HG03159 (cell line): ENCODE results near the gene CAPN8.

ENCODE experiments used
- ATAC-seq: cut with Tn5 transposase; IDR thresholded peaks from one replicate; pipeline ENCODE4 v1.9.1; 2021; ENCODE audit warnings: mild to moderate bottlenecking, moderate library complexity; ENCODE audit not compliant: unreplicated experiment

CAPN8 gene

DNA sequence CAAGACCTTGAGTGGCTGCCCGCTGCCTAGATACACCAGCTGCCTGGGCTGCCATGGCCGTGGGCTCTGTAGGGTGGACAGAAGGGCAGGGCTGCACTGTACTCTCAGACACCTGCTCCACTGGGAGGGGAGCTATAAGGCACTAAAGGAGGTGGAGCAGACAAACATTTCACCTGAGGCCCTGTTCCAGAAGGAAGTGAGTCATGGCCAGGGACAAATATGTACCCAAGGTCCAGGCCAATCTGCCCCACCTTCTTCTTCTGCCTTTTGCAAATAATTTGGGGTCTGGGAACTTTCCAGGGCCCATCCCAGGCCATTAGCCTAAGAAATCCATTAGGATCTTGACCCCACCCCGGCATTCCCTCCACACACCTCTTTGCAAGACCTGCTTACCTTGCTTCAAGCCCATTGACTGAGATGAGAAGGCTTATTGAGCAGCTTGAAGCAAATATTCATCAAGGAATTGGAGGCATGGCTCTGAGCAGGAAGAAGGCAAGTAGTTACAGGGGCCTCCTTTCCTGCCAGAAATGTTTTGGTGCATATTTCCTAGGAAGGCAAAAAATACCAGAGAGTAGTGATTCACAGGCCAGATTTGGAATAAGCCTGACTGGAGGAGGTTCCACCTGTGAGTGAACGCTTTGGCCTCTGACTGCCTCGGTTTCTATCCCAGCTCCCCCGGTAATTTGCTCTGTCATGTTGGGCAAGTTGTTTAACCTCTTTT lies at the start of gene CAPN8:
CAPN8 (minus strand) TSS at position 110 of the 721 bp plus-strand sequence; CDS start at position 55, 55 bp downstream.
- ATAC-seq = no peak

- ATAC-seq = no peak
These were observed 49.5 kb upstream of the CAPN8 start for GRCh38 chr1:223714849-223715603.

DNA sequence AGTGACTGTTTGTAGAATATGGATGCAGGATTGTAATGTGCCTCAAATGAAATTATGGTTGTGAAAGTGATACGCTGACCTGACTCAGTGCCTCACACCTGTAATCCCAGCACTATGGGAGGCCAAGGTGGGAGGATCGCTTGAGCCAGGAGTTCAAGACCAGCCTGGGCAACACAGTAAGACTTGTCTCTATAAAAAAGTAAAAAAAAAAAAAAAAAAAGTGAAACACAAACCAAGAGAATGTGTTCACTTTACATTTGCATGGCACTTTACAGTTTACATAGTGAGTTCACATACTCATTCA lies 48.9 kb upstream of the CAPN8 start:
- ATAC-seq = no peak

DNA sequence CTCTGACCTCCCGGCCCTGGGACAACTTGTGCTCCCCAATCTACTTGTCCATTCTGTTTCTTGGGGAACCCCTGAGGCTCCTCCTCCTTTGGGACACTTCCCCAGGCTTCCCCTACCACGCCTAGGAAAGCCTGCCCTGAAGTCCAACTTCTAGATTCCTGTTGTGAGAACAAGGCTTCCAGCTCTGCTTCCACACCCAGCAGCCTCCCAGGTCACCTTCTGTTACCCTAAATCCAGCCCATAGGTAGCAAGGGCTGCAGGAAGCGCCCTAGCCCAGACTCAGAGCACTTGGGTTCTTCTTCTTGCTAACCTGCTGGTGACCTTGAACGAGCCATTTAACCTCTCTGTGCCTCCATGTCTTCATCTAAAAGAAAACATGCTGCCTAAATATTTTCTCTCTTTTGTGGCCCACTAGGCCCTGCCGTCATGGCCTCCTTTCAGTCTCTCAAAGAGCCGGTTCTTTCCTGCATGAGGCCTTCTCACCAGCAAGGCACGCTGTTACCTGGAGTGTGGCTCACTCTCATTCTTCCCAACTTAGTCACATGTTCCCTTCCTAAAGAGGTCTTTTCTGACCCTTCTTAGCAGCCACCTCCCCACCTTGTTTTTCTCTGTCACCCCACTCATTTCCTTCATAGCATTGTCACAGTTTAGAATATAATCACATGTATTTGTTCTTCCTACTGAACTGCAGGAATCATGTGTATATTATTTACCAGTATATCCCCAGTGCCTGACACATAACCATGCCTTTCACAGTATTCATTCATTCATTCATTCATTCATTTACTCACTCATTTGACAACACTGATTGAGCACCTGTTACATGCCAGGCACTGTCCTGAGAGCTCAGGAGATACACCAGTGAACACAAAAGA lies 48.3 kb upstream of the CAPN8 start:
- no peak for ATAC-seq

DNA sequence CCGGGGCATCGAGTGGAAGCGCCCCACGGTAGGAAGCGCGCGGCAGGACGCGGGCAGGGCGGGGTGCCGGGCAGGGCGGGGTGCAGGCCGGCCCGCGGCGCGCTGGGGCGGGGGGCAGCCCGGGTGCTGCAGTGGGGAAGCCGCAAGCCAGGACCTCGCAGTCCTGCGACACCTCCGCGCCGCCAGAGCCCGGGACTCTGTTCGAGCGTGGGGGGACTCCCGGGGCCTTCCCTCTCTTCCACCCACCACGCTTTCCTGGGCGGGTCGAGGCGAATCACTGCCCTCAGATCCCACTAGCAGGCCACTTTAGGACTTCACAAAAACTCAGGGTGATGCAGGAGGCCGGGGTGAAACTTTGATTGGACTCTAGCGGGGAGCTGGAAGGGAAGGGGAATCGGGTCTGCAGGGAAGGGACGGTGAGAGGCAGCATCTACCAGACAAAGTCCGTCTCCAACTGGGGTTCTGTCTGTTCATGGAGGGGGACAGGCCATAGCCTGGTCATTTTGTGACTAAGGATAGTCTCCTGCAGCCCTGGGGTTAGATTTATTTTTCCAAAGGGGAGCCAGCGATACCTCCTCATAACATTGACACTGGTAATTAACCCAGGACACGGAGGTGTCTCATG lies 47.5 kb upstream of the CAPN8 start:
- peak; percentile 31 for ATAC-seq

- peak; percentile 54 for ATAC-seq
These were observed 46.8 kb upstream of the CAPN8 start, which contains the start of gene CAPN2 for GRCh38 chr1:223712194-223712849. Gene CAPN2, plus strand, starts transcription at chr1:223712539. Its CDS starts 102 bp downstream, at chr1:223712641.

GRCh38 chr1:223711747-223712193 lies 46.3 kb upstream of the CAPN8 start:
- no peak for ATAC-seq

GRCh38 chr1:223711173-223711572 lies 45.7 kb upstream of the CAPN8 start:
- no peak for ATAC-seq

DNA sequence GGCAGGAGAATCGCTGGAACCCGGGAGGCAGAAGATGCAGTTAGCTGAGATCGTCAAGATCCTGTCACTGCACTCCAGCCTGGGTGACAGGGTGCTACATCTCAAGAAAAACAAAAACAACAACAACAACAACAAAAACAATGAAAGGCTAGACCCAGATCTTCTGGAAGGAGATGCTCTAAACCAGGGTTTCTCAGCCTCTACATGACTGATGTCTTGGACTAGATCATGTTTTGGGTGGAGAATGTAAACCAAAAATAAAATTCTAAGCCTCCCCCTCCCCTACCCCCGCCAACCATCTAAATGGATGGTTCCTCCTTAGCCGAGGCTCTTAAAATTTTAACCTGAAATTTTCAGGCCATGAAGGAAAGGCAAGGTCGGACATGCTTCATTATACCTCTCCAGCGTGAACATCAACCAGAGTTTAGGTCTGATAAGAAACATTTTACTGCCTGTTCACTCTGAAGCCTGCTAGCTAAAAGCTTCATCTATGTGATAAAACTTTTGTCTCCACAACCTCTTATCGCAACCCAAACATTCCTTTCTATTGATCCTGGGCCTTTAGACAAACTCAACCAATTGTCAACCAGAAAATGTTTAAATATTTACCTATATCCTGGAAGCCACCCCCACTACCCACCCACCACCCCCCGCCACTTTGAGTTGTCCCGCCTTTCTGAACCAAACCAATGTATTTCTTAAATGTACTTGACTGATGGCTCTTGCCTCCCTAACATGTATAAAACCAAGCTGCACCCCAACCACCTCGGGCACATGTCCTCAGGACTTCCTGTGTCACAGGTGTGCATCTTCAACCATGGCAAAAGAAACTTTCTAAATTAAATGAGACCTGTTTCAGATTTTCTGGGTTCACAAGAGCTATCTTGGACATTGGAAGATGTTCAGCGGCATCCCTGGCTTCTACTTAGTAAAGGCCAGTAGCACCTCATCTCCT lies 45.0 kb upstream of the CAPN8 start:
- ATAC-seq = no peak

DNA sequence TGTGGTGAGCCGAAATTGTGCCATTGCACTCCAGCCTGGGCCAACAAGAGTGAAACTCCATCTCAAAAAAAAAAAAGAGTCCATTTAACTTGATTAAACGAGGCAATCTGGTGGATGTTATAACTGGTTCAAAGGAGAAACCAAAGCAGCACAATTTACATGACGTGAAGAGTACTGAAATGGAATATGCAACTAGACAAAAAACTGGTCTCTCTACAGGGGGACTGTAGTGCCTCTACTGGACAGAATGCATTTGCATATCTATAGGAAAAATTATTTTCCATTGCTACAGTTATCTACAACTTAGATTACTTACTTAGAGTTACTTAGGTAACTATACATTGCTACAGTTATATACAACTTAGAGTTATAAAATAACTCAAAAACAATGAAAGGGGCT lies 44.1 kb upstream of the CAPN8 start:
- no peak for ATAC-seq

GRCh38 chr1:223708651-223709268 lies 43.3 kb upstream of the CAPN8 start:
- no peak for ATAC-seq

DNA sequence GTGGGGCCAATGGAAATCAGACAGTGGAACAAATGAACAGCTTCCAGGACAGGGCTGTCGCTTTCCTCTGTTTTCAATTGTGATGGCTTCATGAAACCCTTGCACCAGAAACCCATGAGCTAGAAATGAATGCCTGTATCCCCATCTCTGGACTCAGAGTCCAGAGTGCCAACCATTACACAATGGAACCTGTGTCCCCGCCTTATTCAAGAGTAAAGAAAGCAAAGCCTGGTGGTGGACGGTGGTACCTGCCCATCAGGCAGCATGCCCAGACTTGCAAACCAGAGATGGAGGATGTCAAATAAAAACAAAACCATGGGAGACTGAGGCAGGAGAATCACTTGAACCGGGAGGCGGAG lies 42.5 kb upstream of the CAPN8 start:
- no peak for ATAC-seq

GRCh38 chr1:223707256-223708000 lies 41.9 kb upstream of the CAPN8 start:
- ATAC-seq = no peak

DNA sequence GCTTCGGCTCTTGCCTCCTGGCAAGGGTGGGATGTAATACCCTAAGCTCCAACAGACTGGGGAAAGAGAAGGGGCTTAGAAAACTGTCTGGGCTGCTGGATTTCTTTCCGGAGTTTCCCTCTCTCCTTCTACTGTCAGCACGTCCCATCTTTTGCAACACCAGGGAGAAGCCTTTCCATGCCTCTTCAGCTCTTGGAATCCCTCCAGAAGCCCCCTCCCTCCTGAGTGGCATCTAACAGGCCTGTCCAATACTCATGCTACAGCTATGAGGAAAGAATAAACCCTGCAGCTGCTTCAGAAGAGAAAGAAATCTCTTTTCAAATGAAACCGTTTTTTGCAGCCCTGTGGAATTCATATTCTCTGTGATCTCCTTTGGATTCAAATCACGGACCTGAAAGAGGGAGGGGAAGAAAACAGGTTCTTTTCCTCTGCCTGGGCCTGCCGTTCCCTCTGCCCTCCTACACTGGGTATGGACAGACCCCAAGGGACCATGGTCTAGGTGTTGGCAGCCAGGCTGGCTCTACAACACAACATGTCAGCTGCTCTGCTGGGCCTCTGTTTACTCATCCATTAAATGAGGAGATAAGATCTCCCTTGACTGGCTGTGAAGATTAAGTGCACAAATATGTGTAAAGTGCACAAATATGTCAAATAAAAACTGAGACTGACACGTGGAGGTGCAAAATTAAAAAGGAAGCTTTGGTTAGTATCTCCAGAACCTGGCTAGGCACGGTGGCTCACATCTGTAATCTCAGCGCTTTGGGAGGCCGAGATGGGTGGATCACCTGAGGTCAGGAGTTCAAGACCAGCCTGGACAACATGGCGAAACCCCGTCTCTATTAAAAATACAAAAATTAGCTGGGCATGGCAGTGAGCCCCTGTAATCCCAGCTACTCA lies 40.8 kb upstream of the CAPN8 start:
- ATAC-seq = no peak

DNA sequence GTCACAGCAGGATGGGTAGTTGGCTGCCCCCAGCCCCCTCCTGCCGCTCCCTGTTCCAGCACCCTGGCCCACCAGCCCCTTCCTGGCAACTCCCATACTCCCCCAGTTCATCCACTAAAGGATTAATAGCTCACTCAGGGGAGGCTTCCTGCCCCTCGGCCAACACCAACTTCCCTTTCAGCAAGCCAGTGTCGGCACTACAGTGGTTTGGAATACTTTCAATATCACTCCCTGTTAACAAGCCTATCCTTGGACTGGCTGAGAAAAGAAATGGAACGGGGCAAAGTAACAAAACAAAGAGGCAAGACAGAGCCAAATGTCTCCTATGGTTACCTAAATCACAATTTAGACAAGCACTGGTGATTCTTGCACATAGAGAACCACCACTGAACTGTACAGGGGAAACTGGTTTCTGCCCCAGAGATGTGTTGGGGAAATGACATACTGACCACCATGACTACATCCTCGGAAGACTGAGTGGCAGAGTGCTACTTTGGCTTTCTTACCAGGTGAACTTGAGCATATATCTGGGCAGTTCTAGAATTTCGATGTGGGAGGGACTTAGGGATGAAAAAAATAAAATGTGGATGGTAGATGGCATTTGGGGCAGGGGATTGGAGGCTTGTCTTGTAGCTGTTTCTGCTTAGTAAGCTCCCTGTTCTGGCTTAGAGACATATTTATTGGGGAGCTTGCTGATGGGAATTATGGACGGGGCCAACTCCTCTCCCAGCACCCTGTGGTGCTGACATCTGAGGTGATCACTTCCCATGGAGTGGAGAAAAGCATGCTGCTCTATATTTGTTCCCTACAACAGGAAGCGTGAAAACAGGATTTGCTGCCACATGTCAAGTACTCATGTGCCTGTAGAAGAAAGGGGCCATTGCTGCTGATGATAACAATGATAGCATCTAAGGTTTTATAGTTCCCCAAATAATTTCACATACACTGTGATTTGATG lies 39.7 kb upstream of the CAPN8 start:
- ATAC-seq = no peak

- no peak for ATAC-seq
These were observed 38.1 kb upstream of the CAPN8 start for GRCh38 chr1:223703668-223704013.
